ENCODE data around the gene UFSP1.
A peak's percentile ranks its signal among the peaks of the same experiment; 100 is the strongest.

The UFSP1 gene

DNA sequence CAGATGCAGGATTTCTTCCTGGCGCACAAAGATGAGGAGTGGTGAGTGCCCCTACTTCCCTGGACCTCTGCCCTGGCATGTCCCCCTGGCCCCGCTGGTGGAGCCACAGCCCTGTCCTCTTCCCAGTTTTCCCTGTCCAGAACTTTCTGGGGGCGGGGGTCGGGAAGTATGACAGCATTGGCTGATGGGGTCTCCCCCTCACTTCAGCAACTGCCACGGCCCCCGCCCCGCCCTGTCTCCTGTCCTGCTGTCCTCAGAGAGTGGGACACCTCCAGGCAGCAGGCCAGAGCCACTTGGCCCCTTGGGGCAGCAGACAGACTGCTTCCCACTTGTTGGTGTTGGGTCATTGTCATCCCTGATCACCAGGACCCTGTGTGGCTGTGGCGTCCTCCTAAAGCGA lies 7.3 kb downstream of the UFSP1 start:
- no peak for DNase-seq (ENCODE audit: low read depth)

DNA sequence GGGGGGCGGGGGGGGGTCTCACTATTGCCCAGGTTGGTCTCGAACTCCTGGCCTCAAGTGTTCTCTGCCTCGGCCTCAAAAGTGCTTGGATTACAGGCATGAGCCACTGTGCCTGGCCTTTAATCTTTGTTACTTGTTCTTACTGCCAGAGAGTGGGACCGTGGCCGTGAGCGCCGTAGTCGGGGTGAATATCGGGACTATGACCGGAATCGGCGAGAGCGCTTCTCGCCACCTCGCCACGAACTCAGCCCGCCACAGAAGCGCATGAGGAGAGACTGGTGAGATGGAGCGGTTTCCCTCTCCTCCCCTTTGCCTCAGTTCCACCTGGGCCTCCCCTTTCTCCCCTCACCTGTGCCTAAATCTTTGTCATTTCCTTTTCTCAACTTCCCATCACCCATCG lies 8.4 kb downstream of the UFSP1 start:
- DNase-seq (ENCODE audit: low read depth), result no peak

DNA sequence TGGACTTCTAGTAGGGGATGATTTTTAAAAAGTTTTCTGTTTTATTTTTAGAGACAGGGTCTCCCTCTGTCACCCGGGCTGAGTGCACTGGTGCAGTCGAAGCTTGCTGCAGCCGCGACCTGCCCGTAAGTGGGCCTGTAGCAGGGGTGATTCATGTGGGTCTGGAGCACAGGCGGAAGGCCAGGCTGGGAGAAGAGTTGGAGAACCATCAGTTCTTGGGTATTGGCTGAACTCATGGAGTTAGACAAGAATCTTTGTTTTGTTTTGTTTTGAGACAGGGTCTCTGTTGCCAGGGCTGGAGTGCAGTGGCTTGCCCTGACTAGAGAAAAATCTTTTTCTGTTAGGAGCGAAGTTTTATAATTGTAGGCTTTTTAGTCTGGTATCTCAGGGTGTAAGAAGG lies 8.9 kb downstream of the UFSP1 start:
- no peak for DNase-seq (ENCODE audit: low read depth)

DNA sequence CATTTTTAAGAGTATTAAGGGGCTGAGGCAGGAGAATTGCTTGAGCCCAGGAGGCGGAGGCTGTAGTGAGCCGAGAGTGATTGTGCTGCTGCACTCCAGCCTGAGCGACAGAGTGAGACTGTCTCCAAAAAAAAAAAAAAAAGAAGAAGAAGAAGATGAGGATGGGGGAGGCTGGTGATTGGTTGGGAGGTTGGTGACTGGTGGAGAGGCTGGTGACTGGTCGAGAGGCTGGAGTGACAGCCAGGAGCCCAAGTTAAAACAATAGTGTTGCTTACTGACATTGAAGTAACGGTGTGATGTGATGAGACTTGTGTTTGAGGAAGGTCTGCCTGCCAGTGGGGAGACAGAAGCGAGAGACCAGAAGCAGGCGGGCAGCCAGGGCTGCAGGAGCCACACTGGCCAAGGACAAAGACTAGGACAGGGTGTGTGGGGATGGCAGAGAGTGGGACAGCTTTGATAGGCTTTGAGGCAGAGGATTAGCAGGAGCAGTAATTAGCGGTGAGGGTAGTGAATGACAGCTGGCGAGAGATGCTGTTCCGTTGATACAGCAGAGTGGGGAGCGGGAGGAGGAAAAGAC lies 9.7 kb downstream of the UFSP1 start:
- DNase-seq (ENCODE audit: low read depth), result no peak

DNA sequence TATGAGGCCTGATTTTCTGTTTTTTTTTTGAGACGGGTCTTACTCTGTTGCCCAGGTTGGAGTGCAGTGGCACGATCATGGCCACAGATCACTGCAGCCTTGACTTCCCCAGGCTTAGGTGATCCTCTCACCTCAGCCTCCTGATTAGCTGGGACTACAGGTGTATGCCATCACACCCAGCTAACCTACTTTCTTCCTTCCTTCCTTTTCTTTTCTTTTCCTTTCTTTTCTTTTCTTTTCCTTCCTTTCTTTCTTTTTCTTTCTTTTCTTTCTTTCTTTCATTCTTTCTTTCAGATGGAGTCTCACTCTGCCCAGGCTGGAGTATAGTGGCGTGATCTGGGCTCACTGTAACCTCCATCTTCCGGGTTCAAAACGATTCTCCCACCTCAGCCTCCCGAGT lies 10.8 kb downstream of the UFSP1 start:
- DNase-seq (ENCODE audit: low read depth), result no peak

DNA sequence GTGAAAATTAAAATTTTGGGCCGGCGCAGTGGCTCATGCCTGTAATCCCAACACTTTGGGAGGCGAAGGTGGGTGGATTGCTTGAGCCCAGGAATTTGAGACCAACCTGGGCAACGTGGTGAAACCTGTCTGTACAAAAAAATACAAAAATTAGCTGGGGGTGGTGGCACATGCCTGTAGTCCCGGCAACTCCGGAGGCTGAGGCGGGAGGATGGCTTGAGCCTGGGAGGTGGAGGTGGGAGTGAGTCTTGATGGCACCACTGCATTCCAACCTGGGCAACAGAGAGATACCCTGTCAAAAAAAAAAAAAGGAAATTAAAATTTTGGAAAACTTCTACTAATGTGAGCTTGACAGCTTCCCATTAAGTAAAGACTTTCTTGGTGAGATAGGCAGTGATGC lies 11.5 kb downstream of the UFSP1 start:
- no peak for DNase-seq (ENCODE audit: low read depth)

DNA sequence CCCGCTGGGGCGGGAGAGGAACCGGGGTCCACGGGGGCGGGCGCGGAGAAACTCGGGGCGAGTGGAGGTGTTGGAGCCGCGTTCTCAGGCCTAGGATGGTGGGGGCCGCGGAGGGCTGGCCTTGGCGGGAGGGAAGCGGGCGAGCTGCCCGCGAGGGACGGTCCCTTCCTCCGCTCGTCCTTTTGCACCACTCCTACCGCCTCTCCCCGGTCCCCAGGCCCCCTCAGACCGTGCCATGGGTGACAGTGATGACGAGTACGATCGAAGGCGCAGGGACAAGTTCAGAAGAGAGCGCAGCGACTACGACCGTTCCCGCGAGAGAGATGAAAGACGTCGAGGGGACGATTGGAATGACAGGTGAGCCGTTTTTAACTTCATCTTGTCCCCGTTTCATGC lies 14.2 kb downstream of the UFSP1 start:
- DNase-seq (ENCODE audit: low read depth), result no peak

DNA sequence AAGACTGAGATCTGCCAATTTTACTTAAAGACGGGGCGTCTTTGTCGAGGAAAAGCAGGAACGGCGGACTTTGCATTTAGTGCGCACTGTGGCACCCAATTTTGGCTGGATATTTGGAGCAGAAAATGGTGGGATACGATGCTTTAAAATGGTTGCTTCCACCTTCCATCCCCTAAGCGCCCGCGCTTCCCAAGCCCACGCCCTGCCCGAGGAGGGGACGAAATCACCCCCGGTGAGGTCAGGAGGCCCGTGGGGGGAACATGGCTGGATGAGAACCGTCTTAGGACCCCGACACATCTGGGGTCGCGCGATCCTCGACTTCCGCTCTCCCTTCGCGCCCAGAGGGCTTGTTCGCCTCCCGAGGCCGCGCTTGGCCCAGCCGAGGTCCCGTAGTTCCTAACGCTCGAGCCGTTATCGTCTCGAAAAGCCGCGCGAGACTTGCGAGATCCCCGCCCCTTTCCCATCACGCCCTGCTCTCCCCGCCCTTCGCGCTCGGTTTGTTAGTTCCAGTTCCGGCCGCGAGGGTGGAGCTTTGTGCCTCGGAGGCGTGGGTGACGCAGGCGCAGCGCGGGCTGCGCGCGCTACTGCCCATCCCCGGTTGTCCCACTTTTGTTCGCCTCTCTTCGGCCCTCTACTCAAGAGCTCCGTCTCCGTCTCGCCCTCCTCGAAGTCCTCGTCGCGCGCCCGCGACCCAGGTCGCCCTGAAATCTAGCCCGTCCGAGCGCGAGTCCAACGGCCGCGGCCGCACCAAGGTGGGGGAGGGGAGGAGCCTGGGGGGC lies 14.7 kb downstream of the UFSP1 start, which contains the start of gene SRRT:
Gene SRRT, plus strand, starts transcription at position 527 of the 779 bp plus-strand sequence. CDS start 488 bp downstream, outside the sequence.
- peak; percentile 82 for DNase-seq (ENCODE audit: low read depth)

DNA sequence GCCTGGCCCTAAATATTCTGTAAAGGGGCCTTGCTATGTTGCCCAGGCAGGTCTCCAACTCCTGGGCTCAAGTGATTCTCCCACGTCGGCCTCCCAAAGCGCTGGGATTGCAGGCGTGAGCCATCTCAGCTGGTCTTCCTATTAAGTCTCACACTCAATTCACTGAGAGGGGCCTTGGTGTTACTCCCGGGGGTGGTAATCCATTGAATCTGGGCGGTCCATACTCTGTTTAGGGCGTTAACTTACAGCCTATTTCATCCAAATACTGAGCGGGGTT lies 15.3 kb downstream of the UFSP1 start:
- DNase-seq (ENCODE audit: low read depth), result no peak

DNA sequence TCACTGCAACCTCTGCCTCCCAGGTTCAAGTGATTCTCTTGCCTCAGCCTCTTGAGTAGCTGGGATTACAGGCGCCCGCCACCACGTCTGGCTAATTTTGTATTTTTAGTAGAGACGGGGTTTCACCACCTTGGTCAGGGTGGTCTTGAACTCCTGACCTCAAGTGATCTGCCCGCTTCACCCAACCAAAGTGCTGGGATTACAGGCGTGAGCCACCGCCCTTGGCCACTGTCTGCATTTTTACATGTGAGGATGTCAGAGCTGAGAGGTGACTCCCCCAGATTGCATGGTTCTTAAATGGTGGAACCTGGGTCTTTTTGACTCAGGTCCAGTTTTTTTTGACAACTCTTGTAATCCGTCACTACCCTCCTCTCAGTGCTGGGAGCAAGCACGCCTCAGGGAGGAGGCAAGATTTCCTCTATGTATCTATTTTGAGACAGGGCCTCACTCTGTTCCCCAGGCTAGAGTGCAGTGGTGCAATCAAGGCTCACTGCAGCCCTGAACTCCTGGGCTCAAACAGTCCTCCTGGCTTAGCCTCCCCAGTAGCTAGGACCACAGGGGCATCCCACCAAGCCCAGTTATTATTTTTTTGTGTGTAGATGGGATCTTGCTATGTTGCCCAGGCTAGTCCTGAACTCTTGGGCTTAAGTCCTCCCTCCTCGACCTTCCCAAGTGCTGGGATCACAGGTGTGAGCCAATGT lies 15.8 kb downstream of the UFSP1 start:
- DNase-seq (ENCODE audit: low read depth), result no peak

DNA sequence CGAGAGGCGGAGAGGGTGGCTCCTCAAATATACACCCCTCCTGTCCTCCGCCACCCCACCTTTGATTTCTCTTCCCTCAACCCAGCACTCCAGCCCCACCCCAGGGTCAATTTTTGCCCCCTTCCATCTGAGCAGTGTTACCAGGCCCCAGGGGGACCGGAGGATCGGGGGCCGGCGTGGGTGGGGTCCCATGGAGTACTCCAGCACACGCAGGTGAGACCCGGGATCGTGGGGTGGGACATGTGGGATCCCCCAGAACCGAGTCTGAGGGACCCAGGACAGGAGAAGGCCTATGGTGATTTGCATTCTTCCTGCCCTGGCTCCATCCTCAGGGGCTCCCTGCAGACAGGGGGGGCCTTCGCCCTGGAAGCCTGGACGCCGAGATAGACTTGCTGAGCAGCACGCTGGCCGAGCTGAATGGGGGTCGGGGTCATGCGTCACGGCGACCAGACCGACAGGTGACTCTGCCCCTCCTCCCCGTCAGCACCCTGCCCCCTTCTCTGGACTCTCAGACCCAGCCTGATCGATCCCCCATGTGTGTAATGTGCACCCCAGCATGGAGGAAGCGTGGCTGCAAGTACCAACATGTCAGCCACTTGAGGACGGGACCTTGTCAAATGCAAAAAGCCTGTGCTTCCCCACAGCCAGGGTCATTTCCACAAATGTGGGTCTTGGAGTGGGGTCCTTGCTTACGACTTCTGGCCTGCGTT lies 21.6 kb downstream of the UFSP1 start:
- DNase-seq (ENCODE audit: low read depth), result no peak

DNA sequence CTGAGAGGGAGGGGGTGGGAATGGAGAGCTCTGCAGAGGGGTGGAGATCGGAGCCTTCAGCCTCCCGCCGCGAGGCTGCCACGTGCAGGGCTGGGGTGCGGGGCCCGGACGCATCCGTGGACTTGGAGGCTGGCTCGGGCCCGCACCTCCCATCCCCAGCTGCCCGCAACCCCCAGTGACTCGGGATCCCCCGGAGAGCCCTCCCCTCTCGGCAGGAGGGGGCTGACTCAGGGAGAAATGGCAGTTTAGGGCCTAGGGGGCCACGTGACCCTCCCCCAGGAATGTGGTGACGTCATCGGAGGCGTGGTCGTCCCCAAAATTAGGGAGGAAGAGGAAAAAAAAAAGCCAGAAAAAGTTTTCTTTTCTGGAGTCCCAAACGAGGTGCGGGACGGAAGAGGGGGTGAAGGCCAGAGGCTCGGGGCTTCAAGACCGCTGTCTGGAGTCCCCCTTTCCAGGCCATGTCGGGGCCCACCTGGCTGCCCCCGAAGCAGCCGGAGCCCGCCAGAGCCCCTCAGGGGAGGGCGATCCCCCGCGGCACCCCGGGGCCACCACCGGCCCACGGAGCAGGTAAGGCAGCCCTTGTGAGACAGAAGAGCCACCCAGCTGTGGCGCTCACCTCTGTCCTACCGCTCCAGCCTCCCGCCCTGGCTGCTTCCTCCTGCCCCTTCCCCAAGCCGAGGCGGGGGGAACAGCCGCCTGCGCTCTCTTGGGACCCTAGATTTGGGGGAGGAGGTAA lies 22.3 kb downstream of the UFSP1 start, which contains the start of gene TRIP6:
Gene TRIP6, plus strand, starts transcription at position 348 of the 736 bp plus-strand sequence. Its CDS starts 111 bp downstream, at position 459.
- DNase-seq (ENCODE audit: low read depth), result peak; percentile 76

DNA sequence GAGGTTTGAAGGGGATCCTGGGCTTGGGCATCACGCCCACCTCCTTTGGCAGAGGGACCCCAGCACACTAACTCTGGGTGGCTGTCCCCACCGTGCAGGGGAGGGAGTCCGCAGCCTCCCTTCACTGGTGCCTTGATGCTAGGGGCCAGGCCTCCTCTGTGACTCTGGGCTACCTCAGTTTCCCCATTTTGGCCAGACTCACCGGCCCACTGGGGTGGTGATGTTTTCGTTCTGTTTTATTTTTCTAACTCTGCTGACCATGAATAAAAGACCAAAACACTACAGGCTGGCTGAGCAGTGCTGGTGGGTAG lies 22.8 kb downstream of the UFSP1 start:
- no peak for DNase-seq (ENCODE audit: low read depth)

DNA sequence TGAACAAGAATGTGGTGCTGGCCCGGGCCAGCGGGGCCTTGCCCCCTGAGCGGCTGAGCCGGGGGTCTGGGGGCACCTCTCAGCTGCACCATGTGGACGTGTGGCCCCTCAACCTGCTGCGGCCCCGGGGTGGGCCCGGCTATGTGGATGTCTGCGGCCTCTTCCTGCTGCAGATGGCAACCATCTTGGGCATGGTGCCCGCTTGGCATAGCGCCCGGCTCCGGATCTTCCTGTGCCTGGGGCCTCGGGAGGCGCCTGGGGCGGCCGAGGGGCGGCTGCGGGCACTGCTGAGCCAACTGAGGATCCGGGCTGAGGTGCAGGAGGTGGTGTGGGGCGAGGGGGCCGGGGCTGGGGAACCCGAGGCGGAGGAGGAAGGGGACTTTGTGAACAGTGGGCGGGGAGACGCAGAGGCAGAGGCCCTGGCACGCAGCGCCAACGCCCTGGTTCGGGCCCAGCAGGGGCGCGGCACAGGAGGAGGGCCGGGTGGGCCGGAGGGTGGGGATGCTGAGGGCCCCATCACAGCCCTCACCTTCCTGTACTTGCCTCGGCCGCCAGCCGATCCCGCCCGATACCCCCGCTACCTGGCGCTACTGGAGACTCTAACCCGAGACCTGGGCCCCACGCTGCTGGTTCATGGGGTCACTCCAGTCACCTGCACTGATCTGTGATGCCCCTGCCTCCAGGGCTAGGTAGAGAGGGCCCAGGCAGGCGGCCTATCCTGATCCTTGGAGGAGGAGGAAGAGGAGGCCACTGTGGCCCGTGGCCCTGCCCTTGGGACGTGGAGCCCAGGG lies 23.4 kb downstream of the UFSP1 start:
- DNase-seq (ENCODE audit: low read depth), result no peak

DNA sequence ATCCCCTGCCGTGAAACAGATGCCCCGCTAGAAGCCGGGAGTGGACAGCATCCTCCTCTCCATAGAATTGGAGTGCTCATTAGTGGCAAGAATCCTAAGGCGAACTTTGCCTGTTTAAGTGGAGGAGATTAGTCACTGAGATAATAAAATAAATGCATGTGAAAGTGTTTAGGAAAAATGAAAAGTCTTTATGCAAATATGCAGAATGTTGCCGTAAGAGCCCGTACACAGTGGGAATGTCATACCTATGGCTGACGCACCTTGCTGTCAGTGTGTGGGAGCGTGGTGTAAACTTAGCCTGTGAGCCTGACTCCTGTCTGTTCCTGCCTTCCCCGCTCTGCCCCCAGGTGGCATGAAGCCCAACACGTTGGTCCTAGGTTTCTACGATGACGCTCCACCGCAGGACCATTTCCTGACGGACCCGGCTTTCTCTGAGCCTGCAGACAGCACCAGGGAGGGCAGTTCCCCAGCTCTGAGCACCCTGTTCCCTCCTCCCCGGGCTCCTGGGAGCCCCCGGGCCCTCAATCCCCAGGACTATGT lies 24.1 kb downstream of the UFSP1 start:
- DNase-seq (ENCODE audit: low read depth), result no peak

DNA sequence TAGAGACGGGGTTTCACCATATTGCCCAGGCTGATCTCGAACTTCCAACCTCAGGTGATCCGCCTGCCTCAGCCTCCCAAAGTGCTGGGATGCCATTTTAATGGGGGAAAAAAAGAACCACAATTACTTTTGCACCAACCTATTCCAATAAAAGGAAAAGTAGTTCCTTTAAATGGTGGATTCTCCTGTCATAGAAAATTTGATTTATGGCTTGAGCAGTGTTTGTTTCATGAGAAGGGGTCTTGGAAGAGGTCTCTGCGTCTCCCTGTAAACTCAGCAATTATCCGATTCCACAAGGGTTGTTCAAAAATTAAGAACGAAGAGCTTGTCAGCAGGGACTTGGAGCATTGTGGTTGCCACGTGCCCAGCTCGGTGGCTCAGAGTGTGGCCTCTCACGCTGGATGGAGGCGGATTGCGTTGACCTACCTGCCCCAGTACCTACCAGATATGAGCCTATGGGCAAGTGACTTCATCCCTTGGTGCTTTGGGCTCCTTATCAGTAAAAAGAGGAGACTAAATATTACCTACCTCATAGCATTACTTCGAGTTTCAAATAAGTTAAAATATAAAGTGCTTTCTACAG lies 25.2 kb downstream of the UFSP1 start:
- no peak for DNase-seq (ENCODE audit: low read depth)

DNA sequence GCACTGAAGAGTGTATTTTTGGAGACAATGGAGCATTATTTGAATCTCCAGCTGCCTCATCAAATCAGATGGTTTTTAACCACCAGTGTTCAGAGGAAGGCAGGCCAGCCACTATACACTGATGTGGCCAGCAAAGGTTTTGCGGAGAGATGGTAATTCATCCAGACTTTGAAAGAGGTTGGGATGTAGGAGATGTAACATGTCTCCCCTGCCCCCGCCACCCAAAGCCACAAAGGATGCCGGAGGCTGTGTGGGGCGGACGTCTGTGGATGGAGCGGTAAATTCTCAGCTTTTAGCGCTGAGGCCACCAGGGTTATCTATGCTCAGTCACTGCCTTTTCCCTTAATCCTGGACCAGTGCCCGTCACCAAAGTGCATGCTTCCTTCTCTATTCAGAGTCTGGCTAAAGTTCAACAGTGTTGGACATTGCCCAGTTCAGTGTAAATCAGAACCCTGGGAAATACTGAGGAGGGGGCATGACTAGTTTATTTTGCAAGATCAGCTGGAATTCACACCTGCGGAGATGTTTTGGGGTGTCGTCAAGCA lies 26.0 kb downstream of the UFSP1 start:
- no peak for DNase-seq (ENCODE audit: low read depth)

DNA sequence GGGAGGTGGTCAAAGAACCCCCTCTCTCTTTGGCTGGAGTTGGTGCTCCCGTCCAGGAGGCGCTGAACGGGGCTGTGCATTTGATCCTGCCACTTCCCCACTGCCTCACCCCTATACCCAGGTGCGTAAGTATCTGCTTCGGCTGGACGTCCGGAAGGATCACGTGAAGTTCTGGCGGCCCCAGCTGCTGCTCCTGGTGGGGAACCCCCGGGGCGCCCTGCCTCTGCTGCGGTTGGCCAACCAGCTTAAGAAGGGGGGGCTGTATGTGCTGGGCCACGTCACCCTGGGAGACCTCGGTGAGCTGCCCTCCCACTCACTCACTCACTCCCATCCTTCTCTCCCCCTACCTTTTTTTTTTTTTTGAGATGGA lies 27.9 kb downstream of the UFSP1 start:
- no peak for DNase-seq (ENCODE audit: low read depth)

DNA sequence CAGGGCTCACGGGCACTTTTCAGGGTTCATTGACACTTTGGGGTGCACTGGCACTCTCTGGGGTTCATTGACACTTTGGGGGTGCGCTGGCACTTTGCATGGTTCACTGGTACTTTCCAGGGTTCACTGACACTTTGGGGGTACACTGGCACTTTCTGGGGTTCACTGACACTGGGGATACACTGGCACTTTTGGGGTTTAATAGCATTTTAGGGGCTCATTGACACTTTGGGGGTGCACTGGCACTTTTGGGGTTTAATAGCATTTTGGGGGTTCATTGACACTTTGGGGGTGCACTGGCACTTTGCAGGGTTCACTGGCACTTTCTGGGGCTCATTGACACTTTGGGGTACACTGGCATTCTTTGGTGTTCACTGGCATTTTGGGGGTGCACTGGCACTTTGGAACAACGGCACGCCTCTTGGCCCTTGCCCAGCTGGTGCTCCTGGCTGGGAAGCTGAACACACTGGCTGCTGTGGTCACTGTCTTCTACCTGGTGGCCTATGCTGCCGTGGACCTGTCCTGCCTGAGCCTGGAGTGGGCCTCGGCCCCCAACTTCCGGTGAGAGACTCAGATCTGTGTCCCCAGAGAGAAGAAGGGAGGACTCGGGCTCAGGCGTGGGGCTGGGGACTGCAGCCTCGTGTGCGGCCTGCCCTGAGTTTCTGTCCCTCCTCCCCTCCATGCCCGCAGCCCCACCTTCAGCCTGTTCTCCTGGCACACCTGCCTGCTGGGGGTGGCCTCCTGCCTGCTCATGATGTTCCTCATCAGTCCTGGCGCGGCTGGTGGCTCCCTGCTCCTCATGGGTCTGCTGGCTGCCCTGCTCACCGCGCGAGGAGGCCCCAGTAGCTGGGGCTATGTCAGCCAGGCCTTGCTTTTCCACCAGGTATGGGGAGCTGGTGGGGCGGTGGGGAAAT lies 28.6 kb downstream of the UFSP1 start:
- no peak for DNase-seq (ENCODE audit: low read depth)

Measured in HS-27A (cell line).